Keratinocyte (primary cell): ENCODE data around the gene C1orf74.

Experiments
- CTCF ChIP-seq, 3 experiments: IDR thresholded peaks in 1 of 3; conservative IDR thresholded peaks in 1 of 3; optimal IDR thresholded peaks in 1 of 3; 2 replicates in 2 of 3; 3 replicates in 1 of 3; pipeline versions ENCODE3 to v1.5.1; 2011; ENCODE audit warnings: low read length in 3 of 3, mild to moderate bottlenecking in 3 of 3, moderate library complexity in 2 of 3, control low read depth in 1 of 3, inconsistent platforms in 1 of 3; ENCODE audit not compliant: insufficient read depth in 2 of 3; ENCODE audit errors: extremely low read depth in 1 of 3
- EZH2 ChIP-seq: IDR thresholded peaks from one replicate; pipeline ENCODE4 v1.6.1; 2012; ENCODE audit warnings: inconsistent platforms, mild to moderate bottlenecking, low read length, moderate library complexity

GRCh38 chr1:209729436-209729835 lies 54.9 kb downstream of the C1orf74 start:
- TF ChIP-seq CTCF (optimal IDR thresholded peaks at IDR 0.05 in 1 of 3, IDR thresholded peaks at IDR 0.05 in 1 of 3, conservative IDR thresholded peaks at IDR 0.05 in 1 of 3; ENCODE audit: extremely low read depth in 1 of 3, insufficient read depth in 2 of 3, low read length in 3 of 3) = no peak
- no peak for TF ChIP-seq EZH2
